GM23338 (cell line): Measurements from ENCODE around the gene POR. TPM values are rescaled to one million over a fixed set of nuclear protein-coding genes. Genes with fewer than 3 reads are reported as not detected.

Source experiments
- ATAC-seq: fragments of 200-7000 bp; cut with Tn5 transposase; 3 replicates; pipeline ENCODE4 v1.9.1; 2020
- DNase-seq: peaks from one replicate; pipeline ENCODE4 v3.0.0-alpha.2; 2015; ENCODE audit warnings: low spot score
- H2AFZ ChIP-seq: fragments of 200-600 bp; sonication (generic); 2 replicates; pipeline ENCODE4 v1.8.0; 2016; ENCODE audit warnings: antibody characterized with exemption, mild to moderate bottlenecking, moderate library complexity
- H3F3A ChIP-seq: fragments of 200-600 bp; sonication (generic); replicated peaks from 2 replicates; pipeline ENCODE4 v1.8.0; 2017; ENCODE audit warnings: antibody characterized with exemption, mixed run types, low read depth
- H3K27ac ChIP-seq: fragments of 200-600 bp; sonication (generic); 2 replicates; pipeline ENCODE4 v1.6.1; 2016; ENCODE audit warnings: low read depth
- H3K27me3 ChIP-seq: fragments of 200-600 bp; sonication (generic); 2 replicates; pipeline ENCODE4 v1.8.0; 2016; ENCODE audit warnings: mild to moderate bottlenecking, mixed run types, moderate library complexity; ENCODE audit not compliant: insufficient read depth
- H3K36me3 ChIP-seq: fragments of 200-600 bp; sonication (generic); 2 replicates; pipeline ENCODE4 v1.8.0; 2016; ENCODE audit warnings: mild to moderate bottlenecking; ENCODE audit not compliant: insufficient read depth
- H3K4me1 ChIP-seq: fragments of 200-600 bp; sonication (generic); 2 replicates; pipeline ENCODE4 v1.8.0; 2016; ENCODE audit warnings: mild to moderate bottlenecking, moderate library complexity; ENCODE audit not compliant: insufficient read depth
- H3K4me2 ChIP-seq: fragments of 200-600 bp; sonication (generic); 2 replicates; pipeline ENCODE4 v1.7.1; 2017; ENCODE audit warnings: mixed run types
- H3K4me3 ChIP-seq: fragments of 200-600 bp; sonication (generic); 2 replicates; pipeline ENCODE4 v1.6.1; 2016; ENCODE audit warnings: mixed run types
- H3K79me2 ChIP-seq: fragments of 200-600 bp; sonication (generic); replicated peaks from 2 replicates; pipeline ENCODE4 v1.8.0; 2017; ENCODE audit warnings: mild to moderate bottlenecking; ENCODE audit not compliant: insufficient read depth
- H3K9me2 ChIP-seq: fragments of 200-600 bp; sonication (generic); 2 replicates; pipeline ENCODE4 v1.8.0; 2017; ENCODE audit not compliant: insufficient read depth
- H4K20me1 ChIP-seq: fragments of 200-600 bp; sonication (generic); replicated peaks from 2 replicates; pipeline ENCODE4 v1.8.0; 2017; ENCODE audit warnings: mild to moderate bottlenecking; ENCODE audit not compliant: insufficient read depth
- H3K27ac Mint-ChIP-seq: 2 replicates; pipeline ENCODE4 v1.8.0; 2020; ENCODE audit warnings: inconsistent platforms, mild to moderate bottlenecking, moderate library complexity, mixed read lengths
- H3K27me3 Mint-ChIP-seq: 3 replicates; pipeline ENCODE4 v1.8.0; 2022; ENCODE audit warnings: low read depth, mild to moderate bottlenecking, moderate library complexity, mixed read lengths, inconsistent platforms; ENCODE audit not compliant: insufficient read depth, poor library complexity
- H3K36me3 Mint-ChIP-seq: 3 replicates; pipeline ENCODE4 v1.8.0; 2021; ENCODE audit warnings: low read depth, mild to moderate bottlenecking, inconsistent platforms, moderate library complexity, mixed read lengths
- H3K4me1 Mint-ChIP-seq: 3 replicates; pipeline ENCODE4 v1.8.0; 2020; ENCODE audit warnings: mild to moderate bottlenecking, inconsistent platforms, mixed read lengths
- H3K4me3 Mint-ChIP-seq: 3 replicates; pipeline ENCODE4 v1.8.0; 2021; ENCODE audit warnings: moderate library complexity, mild to moderate bottlenecking, inconsistent platforms, mixed read lengths
- H3K9me3 Mint-ChIP-seq: 3 replicates; pipeline ENCODE4 v1.8.0; 2020; ENCODE audit warnings: moderate library complexity, mild to moderate bottlenecking, inconsistent platforms, mixed read lengths
- CREB1 ChIP-seq: fragments of 250-450 bp; sonication (Bioruptor Pico); IDR thresholded peaks from 2 replicates; pipeline ENCODE4 v1.5.0; 2020; ENCODE audit warnings: low read depth, mild to moderate bottlenecking, moderate library complexity
- JUNB ChIP-seq: IDR thresholded peaks from one replicate; pipeline ENCODE4 v1.6.1; 2016; ENCODE audit warnings: antibody characterized with exemption; ENCODE audit not compliant: unreplicated experiment
- POLR2AphosphoS5 ChIP-seq: IDR thresholded peaks from 2 replicates; pipeline ENCODE4 v1.6.1; 2016; ENCODE audit warnings: antibody characterized with exemption, low read depth
- STAT1 ChIP-seq: IDR thresholded peaks from one replicate; pipeline ENCODE4 v1.6.1; 2016; ENCODE audit warnings: antibody characterized with exemption; ENCODE audit not compliant: unreplicated experiment
- ZNF114 ChIP-seq: fragments of 250-450 bp; sonication (Bioruptor Pico); IDR thresholded peaks from 2 replicates; pipeline ENCODE4 v1.5.0; 2020; ENCODE audit warnings: mild to moderate bottlenecking, moderate library complexity
- ZNF331 ChIP-seq: fragments of 250-450 bp; sonication (Bioruptor Pico); IDR thresholded peaks from 2 replicates; pipeline ENCODE4 v1.5.0; 2020; ENCODE audit warnings: low read depth, mild to moderate bottlenecking, moderate library complexity
- polyA plus RNA-seq: library from polyadenylated mRNA; unstranded; fragments of >200 nt; fragmentation: Nextera tagmentation; extraction: Ambion mirVana; gene quantifications from 2 replicates; pipeline ENCODE4 v1.2.1, GENCODE V29; 2016
- total RNA-seq: library from RNA; depleted of rRNA; stranded (reverse); fragments of >200 nt; shearing (Covaris generic); gene quantifications from 2 replicates; pipeline ENCODE4 v1.2.3, GENCODE V29; 2014
- TF ChIP-seq, protein P1 (sequence below): IDR thresholded peaks from 2 replicates; pipeline ENCODE4 v1.6.1; 2016; ENCODE audit warnings: antibody characterized with exemption
- TF ChIP-seq, protein P2 (sequence below): IDR thresholded peaks from one replicate; pipeline ENCODE4 v1.6.1; 2018; ENCODE audit warnings: antibody characterized with exemption; ENCODE audit not compliant: unreplicated experiment
- TF ChIP-seq, protein P3 (sequence below), 2 experiments: fragments of 200-600 bp in 1 of 2; sonication (generic) in 1 of 2; conservative IDR thresholded peaks; 2 replicates each; pipeline versions ENCODE4 v1.5.1 to v1.6.1; 2016 to 2017; ENCODE audit warnings: antibody characterized with exemption in 2 of 2, low read depth in 2 of 2, mild to moderate bottlenecking in 2 of 2, moderate library complexity in 1 of 2
- TF ChIP-seq, protein P4 (sequence below): fragments of 250-450 bp; sonication (Bioruptor Pico); IDR thresholded peaks from 2 replicates; pipeline ENCODE4 v1.5.0; 2020; ENCODE audit warnings: mild to moderate bottlenecking, moderate library complexity

Gene POR
- total and polyA plus RNA-seq, 2 experiments from 2014 or later, result 126 to 164 TPM

DNA sequence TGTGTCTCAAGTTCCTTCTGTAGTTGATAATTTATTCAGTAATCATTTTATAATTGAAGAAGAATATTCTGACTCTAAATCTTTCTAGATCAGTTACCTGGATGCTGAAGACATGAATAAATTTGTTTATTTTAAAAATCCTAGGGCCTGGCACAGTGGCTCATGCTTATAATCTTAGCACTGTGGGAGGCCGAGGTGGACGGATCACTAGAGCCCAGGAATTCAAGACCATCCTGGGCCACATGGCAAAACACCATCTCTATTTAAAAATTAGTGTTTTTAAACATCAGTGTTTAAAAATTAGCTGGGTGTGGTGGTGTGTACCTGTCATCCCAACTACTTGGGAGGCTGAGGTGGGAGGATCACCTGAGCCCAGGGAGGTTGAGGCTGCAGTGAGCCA, 9.3 kb downstream of the POR start:
- H3K9me3 Mint-ChIP-seq, result no peaks in the 10 kb centered on the region; the same call in 2 of the 3 replicates
- Histone ChIP-seq H3K27ac (no peak overlapping the region), H3K9me2 (no peaks in the 10 kb centered on the region), H3K4me2 (no peak overlapping the region), H4K20me1 (peaks cover 58% of the 10 kb centered on the region), H3F3A (no peaks in the 10 kb centered on the region), H3K27me3 (no peaks in the 10 kb centered on the region), H3K4me1 (no peaks in the 10 kb centered on the region), H3K79me2 (peaks cover 100% of the 10 kb centered on the region), H3K4me3 (no peak overlapping the region), H2AFZ (no peak overlapping the region), H3K36me3 (no peaks in the 10 kb centered on the region)
- no peak overlapping the region for H3K4me3 Mint-ChIP-seq
- TF ChIP-seq, protein P1, sequence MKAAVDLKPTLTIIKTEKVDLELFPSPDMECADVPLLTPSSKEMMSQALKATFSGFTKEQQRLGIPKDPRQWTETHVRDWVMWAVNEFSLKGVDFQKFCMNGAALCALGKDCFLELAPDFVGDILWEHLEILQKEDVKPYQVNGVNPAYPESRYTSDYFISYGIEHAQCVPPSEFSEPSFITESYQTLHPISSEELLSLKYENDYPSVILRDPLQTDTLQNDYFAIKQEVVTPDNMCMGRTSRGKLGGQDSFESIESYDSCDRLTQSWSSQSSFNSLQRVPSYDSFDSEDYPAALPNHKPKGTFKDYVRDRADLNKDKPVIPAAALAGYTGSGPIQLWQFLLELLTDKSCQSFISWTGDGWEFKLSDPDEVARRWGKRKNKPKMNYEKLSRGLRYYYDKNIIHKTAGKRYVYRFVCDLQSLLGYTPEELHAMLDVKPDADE, result no peak
- TF ChIP-seq, protein P2, sequence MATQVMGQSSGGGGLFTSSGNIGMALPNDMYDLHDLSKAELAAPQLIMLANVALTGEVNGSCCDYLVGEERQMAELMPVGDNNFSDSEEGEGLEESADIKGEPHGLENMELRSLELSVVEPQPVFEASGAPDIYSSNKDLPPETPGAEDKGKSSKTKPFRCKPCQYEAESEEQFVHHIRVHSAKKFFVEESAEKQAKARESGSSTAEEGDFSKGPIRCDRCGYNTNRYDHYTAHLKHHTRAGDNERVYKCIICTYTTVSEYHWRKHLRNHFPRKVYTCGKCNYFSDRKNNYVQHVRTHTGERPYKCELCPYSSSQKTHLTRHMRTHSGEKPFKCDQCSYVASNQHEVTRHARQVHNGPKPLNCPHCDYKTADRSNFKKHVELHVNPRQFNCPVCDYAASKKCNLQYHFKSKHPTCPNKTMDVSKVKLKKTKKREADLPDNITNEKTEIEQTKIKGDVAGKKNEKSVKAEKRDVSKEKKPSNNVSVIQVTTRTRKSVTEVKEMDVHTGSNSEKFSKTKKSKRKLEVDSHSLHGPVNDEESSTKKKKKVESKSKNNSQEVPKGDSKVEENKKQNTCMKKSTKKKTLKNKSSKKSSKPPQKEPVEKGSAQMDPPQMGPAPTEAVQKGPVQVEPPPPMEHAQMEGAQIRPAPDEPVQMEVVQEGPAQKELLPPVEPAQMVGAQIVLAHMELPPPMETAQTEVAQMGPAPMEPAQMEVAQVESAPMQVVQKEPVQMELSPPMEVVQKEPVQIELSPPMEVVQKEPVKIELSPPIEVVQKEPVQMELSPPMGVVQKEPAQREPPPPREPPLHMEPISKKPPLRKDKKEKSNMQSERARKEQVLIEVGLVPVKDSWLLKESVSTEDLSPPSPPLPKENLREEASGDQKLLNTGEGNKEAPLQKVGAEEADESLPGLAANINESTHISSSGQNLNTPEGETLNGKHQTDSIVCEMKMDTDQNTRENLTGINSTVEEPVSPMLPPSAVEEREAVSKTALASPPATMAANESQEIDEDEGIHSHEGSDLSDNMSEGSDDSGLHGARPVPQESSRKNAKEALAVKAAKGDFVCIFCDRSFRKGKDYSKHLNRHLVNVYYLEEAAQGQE, result no peak
- TF ChIP-seq STAT1, result no peak
- TF ChIP-seq JUNB, result no peak
- no peak for TF ChIP-seq CREB1
- TF ChIP-seq ZNF114 (CRISPR knock-in tag), result no peak
- TF ChIP-seq, protein P3, sequence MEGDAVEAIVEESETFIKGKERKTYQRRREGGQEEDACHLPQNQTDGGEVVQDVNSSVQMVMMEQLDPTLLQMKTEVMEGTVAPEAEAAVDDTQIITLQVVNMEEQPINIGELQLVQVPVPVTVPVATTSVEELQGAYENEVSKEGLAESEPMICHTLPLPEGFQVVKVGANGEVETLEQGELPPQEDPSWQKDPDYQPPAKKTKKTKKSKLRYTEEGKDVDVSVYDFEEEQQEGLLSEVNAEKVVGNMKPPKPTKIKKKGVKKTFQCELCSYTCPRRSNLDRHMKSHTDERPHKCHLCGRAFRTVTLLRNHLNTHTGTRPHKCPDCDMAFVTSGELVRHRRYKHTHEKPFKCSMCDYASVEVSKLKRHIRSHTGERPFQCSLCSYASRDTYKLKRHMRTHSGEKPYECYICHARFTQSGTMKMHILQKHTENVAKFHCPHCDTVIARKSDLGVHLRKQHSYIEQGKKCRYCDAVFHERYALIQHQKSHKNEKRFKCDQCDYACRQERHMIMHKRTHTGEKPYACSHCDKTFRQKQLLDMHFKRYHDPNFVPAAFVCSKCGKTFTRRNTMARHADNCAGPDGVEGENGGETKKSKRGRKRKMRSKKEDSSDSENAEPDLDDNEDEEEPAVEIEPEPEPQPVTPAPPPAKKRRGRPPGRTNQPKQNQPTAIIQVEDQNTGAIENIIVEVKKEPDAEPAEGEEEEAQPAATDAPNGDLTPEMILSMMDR (conservative IDR thresholded peaks at IDR 0.05; ENCODE audit: low read depth in 2 of 2), result no peak
- TF ChIP-seq ZNF331 (CRISPR knock-in tag), result no peak
- TF ChIP-seq, protein P4, sequence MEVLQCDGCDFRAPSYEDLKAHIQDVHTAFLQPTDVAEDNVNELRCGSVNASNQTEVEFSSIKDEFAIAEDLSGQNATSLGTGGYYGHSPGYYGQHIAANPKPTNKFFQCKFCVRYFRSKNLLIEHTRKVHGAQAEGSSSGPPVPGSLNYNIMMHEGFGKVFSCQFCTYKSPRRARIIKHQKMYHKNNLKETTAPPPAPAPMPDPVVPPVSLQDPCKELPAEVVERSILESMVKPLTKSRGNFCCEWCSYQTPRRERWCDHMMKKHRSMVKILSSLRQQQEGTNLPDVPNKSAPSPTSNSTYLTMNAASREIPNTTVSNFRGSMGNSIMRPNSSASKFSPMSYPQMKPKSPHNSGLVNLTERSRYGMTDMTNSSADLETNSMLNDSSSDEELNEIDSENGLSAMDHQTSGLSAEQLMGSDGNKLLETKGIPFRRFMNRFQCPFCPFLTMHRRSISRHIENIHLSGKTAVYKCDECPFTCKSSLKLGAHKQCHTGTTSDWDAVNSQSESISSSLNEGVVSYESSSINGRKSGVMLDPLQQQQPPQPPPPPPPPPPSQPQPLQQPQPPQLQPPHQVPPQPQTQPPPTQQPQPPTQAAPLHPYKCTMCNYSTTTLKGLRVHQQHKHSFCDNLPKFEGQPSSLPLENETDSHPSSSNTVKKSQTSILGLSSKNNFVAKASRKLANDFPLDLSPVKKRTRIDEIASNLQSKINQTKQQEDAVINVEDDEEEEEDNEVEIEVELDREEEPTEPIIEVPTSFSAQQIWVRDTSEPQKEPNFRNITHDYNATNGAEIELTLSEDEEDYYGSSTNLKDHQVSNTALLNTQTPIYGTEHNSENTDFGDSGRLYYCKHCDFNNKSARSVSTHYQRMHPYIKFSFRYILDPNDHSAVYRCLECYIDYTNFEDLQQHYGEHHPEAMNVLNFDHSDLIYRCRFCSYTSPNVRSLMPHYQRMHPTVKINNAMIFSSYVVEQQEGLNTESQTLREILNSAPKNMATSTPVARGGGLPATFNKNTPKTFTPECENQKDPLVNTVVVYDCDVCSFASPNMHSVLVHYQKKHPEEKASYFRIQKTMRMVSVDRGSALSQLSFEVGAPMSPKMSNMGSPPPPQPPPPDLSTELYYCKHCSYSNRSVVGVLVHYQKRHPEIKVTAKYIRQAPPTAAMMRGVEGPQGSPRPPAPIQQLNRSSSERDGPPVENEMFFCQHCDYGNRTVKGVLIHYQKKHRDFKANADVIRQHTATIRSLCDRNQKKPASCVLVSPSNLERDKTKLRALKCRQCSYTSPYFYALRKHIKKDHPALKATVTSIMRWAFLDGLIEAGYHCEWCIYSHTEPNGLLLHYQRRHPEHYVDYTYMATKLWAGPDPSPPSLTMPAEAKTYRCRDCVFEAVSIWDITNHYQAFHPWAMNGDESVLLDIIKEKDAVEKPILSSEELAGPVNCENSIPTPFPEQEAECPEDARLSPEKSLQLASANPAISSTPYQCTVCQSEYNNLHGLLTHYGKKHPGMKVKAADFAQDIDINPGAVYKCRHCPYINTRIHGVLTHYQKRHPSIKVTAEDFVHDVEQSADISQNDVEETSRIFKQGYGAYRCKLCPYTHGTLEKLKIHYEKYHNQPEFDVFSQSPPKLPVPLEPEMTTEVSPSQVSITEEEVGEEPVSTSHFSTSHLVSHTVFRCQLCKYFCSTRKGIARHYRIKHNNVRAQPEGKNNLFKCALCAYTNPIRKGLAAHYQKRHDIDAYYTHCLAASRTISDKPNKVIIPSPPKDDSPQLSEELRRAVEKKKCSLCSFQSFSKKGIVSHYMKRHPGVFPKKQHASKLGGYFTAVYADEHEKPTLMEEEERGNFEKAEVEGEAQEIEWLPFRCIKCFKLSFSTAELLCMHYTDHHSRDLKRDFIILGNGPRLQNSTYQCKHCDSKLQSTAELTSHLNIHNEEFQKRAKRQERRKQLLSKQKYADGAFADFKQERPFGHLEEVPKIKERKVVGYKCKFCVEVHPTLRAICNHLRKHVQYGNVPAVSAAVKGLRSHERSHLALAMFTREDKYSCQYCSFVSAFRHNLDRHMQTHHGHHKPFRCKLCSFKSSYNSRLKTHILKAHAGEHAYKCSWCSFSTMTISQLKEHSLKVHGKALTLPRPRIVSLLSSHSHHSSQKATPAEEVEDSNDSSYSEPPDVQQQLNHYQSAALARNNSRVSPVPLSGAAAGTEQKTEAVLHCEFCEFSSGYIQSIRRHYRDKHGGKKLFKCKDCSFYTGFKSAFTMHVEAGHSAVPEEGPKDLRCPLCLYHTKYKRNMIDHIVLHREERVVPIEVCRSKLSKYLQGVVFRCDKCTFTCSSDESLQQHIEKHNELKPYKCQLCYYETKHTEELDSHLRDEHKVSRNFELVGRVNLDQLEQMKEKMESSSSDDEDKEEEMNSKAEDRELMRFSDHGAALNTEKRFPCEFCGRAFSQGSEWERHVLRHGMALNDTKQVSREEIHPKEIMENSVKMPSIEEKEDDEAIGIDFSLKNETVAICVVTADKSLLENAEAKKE (CRISPR knock-in tag), result no peak
- no peak for TF ChIP-seq POLR2AphosphoS5
- no peak for DNase-seq
- ATAC-seq, result no peak
- H3K27ac Mint-ChIP-seq, result no peak overlapping the region
- peaks cover 6% of the 10 kb centered on the region; the same call in 2 of the 3 replicates for H3K4me1 Mint-ChIP-seq
- peaks cover 13% of the 10 kb centered on the region for H3K27me3 Mint-ChIP-seq
- peaks cover 21% of the 10 kb centered on the region for H3K36me3 Mint-ChIP-seq
